SK-N-SH (cell line): ENCODE data around the gene UBASH3B. TPM values are rescaled to one million over a fixed set of nuclear protein-coding genes. Genes with fewer than 3 reads are reported as not detected.

Experiments used
- CTCF ChIA-PET: fragments of 300-600, 350-600 bp; formaldehyde crosslinking; extraction: SDS; loops from one replicate; lab custom pipeline; 2021; lab: Yijun Ruan, JAX
- POLR2A ChIA-PET: fragments of 350-600 bp; sonication (Branson Sonifier 250); formaldehyde crosslinking; extraction: SDS; loops from one replicate; lab custom pipeline; 2020; ENCODE audit warnings: antibody characterized with exemption, inconsistent platforms; lab: Yijun Ruan, JAX
- DNase-seq: peaks from one replicate; pipeline ENCODE4 v3.0.0; 2012
- H2AFZ ChIP-seq: fragments of 200-600 bp; sonication (generic); 2 replicates; pipeline ENCODE4 v1.8.1; 2016; ENCODE audit warnings: antibody characterized with exemption, mild to moderate bottlenecking, low read depth
- H3F3A ChIP-seq: fragments of 200-600 bp; sonication (generic); replicated peaks from 2 replicates; pipeline ENCODE3; 2016; ENCODE audit warnings: antibody characterized with exemption, mild to moderate bottlenecking; ENCODE audit not compliant: insufficient read depth
- H3K27ac ChIP-seq, 2 experiments: fragments of 200-500 bp in 1 of 2; fragments of 200-600 bp in 1 of 2; sonication (Bioruptor generic) in 1 of 2; sonication (generic), shearing (Covaris generic) in 1 of 2; 2 replicates each; pipeline versions ENCODE4 v1.5.1 to v1.6.1; 2014 to 2016; ENCODE audit warnings: low read depth in 2 of 2, inconsistent platforms in 1 of 2, low read length in 1 of 2, mild to moderate bottlenecking in 1 of 2, mixed read lengths in 1 of 2
- H3K27me3 ChIP-seq: fragments of 200-600 bp; sonication (generic), shearing (Covaris generic); 2 replicates; pipeline ENCODE4 v1.6.1; 2016; ENCODE audit warnings: mixed run types; ENCODE audit not compliant: insufficient read depth
- H3K36me3 ChIP-seq, 2 experiments: fragments of 200-500 bp in 1 of 2; fragments of 200-600 bp in 1 of 2; sonication (Bioruptor generic) in 1 of 2; sonication (generic) in 1 of 2; replicated peaks in 1 of 2; 2 replicates each; pipeline versions ENCODE3 to v1.5.1; 2014 to 2016; ENCODE audit warnings: low read length in 1 of 2, mild to moderate bottlenecking in 1 of 2; ENCODE audit not compliant: insufficient read depth in 2 of 2, control insufficient read depth in 1 of 2
- H3K4me1 ChIP-seq, 2 experiments: fragments of 200-500 bp in 1 of 2; fragments of 200-600 bp in 1 of 2; sonication (Bioruptor generic) in 1 of 2; sonication (generic), shearing (Covaris generic) in 1 of 2; 2 replicates each; pipeline versions ENCODE4 v1.5.1 to v1.6.1; 2014 to 2016; ENCODE audit warnings: low read depth in 1 of 2, low read length in 1 of 2, mixed run types in 1 of 2; ENCODE audit not compliant: insufficient read depth in 2 of 2, control insufficient read depth in 1 of 2
- H3K4me2 ChIP-seq: fragments of 200-600 bp; sonication (generic), shearing (Covaris generic); 2 replicates; pipeline ENCODE4 v1.6.1; 2017; ENCODE audit warnings: mixed run types
- H3K4me3 ChIP-seq, 2 experiments: fragments of 200-500 bp in 1 of 2; fragments of 200-600 bp in 1 of 2; sonication (Bioruptor generic) in 1 of 2; sonication (generic), shearing (Covaris generic) in 1 of 2; 2 replicates each; pipeline versions ENCODE4 v1.5.1 to v1.8.1; 2014 to 2016; ENCODE audit warnings: low read depth in 2 of 2, inconsistent platforms in 1 of 2, low read length in 1 of 2, mild to moderate bottlenecking in 1 of 2, mixed read lengths in 1 of 2, moderate library complexity in 1 of 2
- H3K79me2 ChIP-seq: fragments of 200-600 bp; sonication (generic); 2 replicates; pipeline ENCODE4 v1.8.1; 2017; ENCODE audit warnings: mild to moderate bottlenecking; ENCODE audit not compliant: insufficient read depth
- H3K9ac ChIP-seq: fragments of 200-600 bp; sonication (generic); 2 replicates; pipeline ENCODE4 v1.6.1; 2017; ENCODE audit warnings: mixed run types
- H3K9me2 ChIP-seq: fragments of 200-600 bp; sonication (generic); 2 replicates; pipeline ENCODE4 v1.6.1; 2017; ENCODE audit warnings: mixed run types
- H3K9me3 ChIP-seq: fragments of 200-600 bp; sonication (generic); 2 replicates; pipeline ENCODE4 v1.6.1; 2017; ENCODE audit warnings: mixed run types, mild to moderate bottlenecking, moderate library complexity
- H4K20me1 ChIP-seq: fragments of 200-600 bp; sonication (generic); 2 replicates; pipeline ENCODE4 v1.6.1; 2017; ENCODE audit warnings: mild to moderate bottlenecking, mixed run types; ENCODE audit not compliant: insufficient read depth
- CTCF ChIP-seq: fragments of 200-600 bp; sonication (generic); IDR thresholded peaks from 2 replicates; pipeline ENCODE4 v1.6.1; 2017; ENCODE audit warnings: antibody characterized with exemption, mild to moderate bottlenecking, moderate library complexity
- ELF1 ChIP-seq: IDR thresholded peaks from 2 replicates; pipeline ENCODE4 v1.4.0; 2012
- FOSL2 ChIP-seq: IDR thresholded peaks from 2 replicates; pipeline ENCODE4 v1.4.0; 2012; ENCODE audit warnings: low read depth, mild to moderate bottlenecking, moderate library complexity, borderline replicate concordance
- GABPA ChIP-seq: IDR thresholded peaks from 2 replicates; pipeline ENCODE4 v1.4.0; 2012; ENCODE audit warnings: low read depth, mild to moderate bottlenecking
- RAD21 ChIP-seq: IDR thresholded peaks from 2 replicates; pipeline ENCODE4 v1.6.1; 2012; ENCODE audit warnings: mild to moderate bottlenecking, low read length
- TCF12 ChIP-seq: IDR thresholded peaks from 2 replicates; pipeline ENCODE4 v1.4.0; 2012
- TEAD4 ChIP-seq: IDR thresholded peaks from 2 replicates; pipeline ENCODE4 v1.4.0; 2012; ENCODE audit warnings: mild to moderate bottlenecking, borderline replicate concordance; ENCODE audit not compliant: insufficient read depth
- WGBS: methylation state at CpG from one replicate; pipeline ENCODE4 v1.1.6; 2017; ENCODE audit warnings: low lambda C conversion rate; 5-methylcytosine and 5-hydroxymethylcytosine counted together
- polyA plus RNA-seq, 3 experiments: library from polyadenylated mRNA; depleted of rRNA; stranded (reverse); fragments of >200 nt; gene quantifications; 2 replicates each; pipeline ENCODE4 v1.2.3, GENCODE V29; 2012

Gene UBASH3B
- polyA plus RNA-seq, 1 of the 3 experiments (the other 2 are of a cell fraction), result 10.4 TPM

DNA sequence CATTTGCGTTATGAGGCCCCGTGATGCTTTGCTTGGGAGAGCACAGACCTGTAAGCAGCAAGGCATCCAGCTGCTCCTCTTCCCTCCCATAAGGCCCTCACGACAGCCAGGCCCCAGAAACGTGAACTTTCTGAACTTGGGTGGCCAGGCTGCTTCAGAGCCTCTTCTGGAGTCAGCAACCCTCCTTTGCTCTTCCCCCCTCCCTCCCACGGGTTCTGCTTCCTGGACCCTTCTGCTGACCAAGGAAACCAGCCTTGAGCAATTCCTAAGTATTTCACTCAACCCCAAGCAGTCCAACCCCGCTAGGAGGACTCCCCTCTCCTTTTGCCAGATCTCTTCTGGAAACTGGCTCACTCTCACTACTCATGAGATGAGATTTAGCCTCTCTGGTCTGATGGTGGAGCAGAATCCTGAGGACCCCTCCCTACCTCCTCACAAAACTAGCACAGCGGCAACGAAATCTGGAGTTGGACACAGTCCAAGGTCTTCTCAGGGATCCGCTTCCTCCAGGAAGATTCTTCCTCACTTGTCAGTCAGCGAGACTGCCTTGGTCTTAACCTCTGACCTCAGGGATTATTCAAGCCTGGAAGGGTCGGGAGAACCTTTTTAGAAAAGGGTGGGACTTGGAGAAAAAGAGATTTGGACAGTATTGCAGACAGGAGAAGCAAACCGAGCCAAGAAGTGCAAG, 86.2 kb downstream of the UBASH3B start:
- Histone ChIP-seq H3K4me1 (peaks cover 0 to 10% of the 10 kb centered on the region in 2 experiments; a peak in 2 of 4 replicates), H3K9me3 (no peaks in the 10 kb centered on the region), H3F3A (peaks cover 3% of the 10 kb centered on the region), H3K4me2 (no peak overlapping the region), H3K79me2 (peaks cover 38% of the 10 kb centered on the region; the same call in 1 of the 2 replicates), H4K20me1 (no peaks in the 10 kb centered on the region), H2AFZ (no peak overlapping the region), H3K9me2 (no peaks in the 10 kb centered on the region), H3K27me3 (no peaks in the 10 kb centered on the region), H3K36me3 (no peaks in the 10 kb centered on the region), H3K9ac (no peak overlapping the region), H3K27ac (no peak overlapping the region), H3K4me3 (no peak overlapping the region)
- ChIA-PET POLR2A (no interaction called here), CTCF (no interaction called here)
- TF ChIP-seq ELF1 (no peak), TEAD4 (no peak), RAD21 (no peak), TCF12 (no peak), CTCF (no peak)
- no peak for DNase-seq
- WGBS, result 82% methylated on average over 11 of the region's 12 CpGs

- H3F3A ChIP-seq, result peaks cover 3% of the 10 kb centered on the region
- H3K9me2 ChIP-seq, result no peaks in the 10 kb centered on the region
- no peak overlapping the region for H2AFZ ChIP-seq
- peaks cover 43% of the 10 kb centered on the region; the same call in 1 of the 2 replicates for H3K79me2 ChIP-seq
- 85% methylated on average over 11 of the region's 11 CpGs for WGBS
- ChIA-PET CTCF (interaction anchor here (1.1 kb wide), 1 partner anchor 10 kb away, joined by 4 read pairs; no protein-coding TSS in a partner anchor), POLR2A (no interaction called here)
- H3K36me3 ChIP-seq, result no peaks in the 10 kb centered on the region
- H3K4me3 ChIP-seq, result no peak overlapping the region
- H3K27me3 ChIP-seq, result no peaks in the 10 kb centered on the region
- DNase-seq, result no peak
- H4K20me1 ChIP-seq, result no peaks in the 10 kb centered on the region
- no peak for TF ChIP-seq FOSL2
- no peak for TF ChIP-seq GABPA
- TF ChIP-seq, all 33 proteins: peak for 0
- Histone ChIP-seq H3K4me1 (peaks cover 0 to 10% of the 10 kb centered on the region in 2 experiments; a peak in 2 of 4 replicates), H3K9ac (no peak overlapping the region), H3K4me2 (no peak overlapping the region), H3K27ac (no peak overlapping the region), H3K9me3 (no peaks in the 10 kb centered on the region)
Measured at GRCh38 chr11:122742301-122743018, 86.9 kb downstream of the UBASH3B start.
